ENCODE data around the gene RAB10.
"Not testable (repeated sequence)": the region's sequence is repeated elsewhere in the genome, so short reads cannot be mapped to it uniquely, and the experiment has no call there.

Gene RAB10

GRCh38 chr2:26016706-26017045, 17.2 kb upstream of the RAB10 start:
- not testable (repeated sequence) for ATAC-seq

- no peak for ATAC-seq
These were observed 16.3 kb upstream of the RAB10 start for GRCh38 chr2:26017464-26018183.

GRCh38 chr2:26018184-26019055, 15.5 kb upstream of the RAB10 start:
- ATAC-seq: peak; percentile 91 to 92

- no peak for ATAC-seq
These were observed 13.6 kb upstream of the RAB10 start for GRCh38 chr2:26020231-26020640.

- ATAC-seq: no peak
These were observed 9.6 kb upstream of the RAB10 start for GRCh38 chr2:26024260-26024659.

GRCh38 chr2:26025509-26025908, 8.4 kb upstream of the RAB10 start:
- no peak for ATAC-seq

GRCh38 chr2:26028083-26028482, 5.8 kb upstream of the RAB10 start:
- not testable (repeated sequence) for ATAC-seq

GRCh38 chr2:26032586-26033269, 1.2 kb upstream of the RAB10 start:
- not testable (repeated sequence) for ATAC-seq

GRCh38 chr2:26033270-26033817, 540 bp upstream of the RAB10 start:
- ATAC-seq: peak in 1 of 2 donors; percentile 22

GRCh38 chr2:26034637-26034992, 731 bp downstream of the RAB10 start:
- ATAC-seq: peak in 1 of 2 donors; percentile 0

GRCh38 chr2:26035090-26035743, 1.3 kb downstream of the RAB10 start:
- no peak for ATAC-seq

GRCh38 chr2:26039603-26040323, 5.9 kb downstream of the RAB10 start:
- no peak for ATAC-seq

- no peak for ATAC-seq
These were observed 9.2 kb downstream of the RAB10 start for GRCh38 chr2:26043109-26043508.

GRCh38 chr2:26043862-26044696, 10.2 kb downstream of the RAB10 start:
- ATAC-seq: peak in 1 of 2 donors; percentile 60

GRCh38 chr2:26048791-26049190, 14.9 kb downstream of the RAB10 start:
- no peak for ATAC-seq

- ATAC-seq: no peak
These were observed 15.8 kb downstream of the RAB10 start for GRCh38 chr2:26049641-26050040.

- ATAC-seq: no peak
These were observed 18.9 kb downstream of the RAB10 start for GRCh38 chr2:26052740-26053139.

- ATAC-seq: no peak
These were observed 20.9 kb downstream of the RAB10 start for GRCh38 chr2:26054598-26055348.

- no peak for ATAC-seq
These were observed 24.5 kb downstream of the RAB10 start for GRCh38 chr2:26058390-26058789.

- ATAC-seq: no peak
These were observed 25.7 kb downstream of the RAB10 start for GRCh38 chr2:26059542-26059941.

Data from activated CD4-positive, CD25-positive, alpha-beta regulatory T cell treated with anti-CD3 and anti-CD28 coated beads, Interleukin-2, amount 50 U/mL, for 24 hours (primary cell).